DND-41 (cell line): Measurements from ENCODE around the gene DPP6.

Experiments used
- EZH2 ChIP-seq: IDR thresholded peaks from 3 replicates; pipeline ENCODE4 v1.6.1; 2012; ENCODE audit warnings: borderline replicate concordance, low read depth, mild to moderate bottlenecking, moderate library complexity, low read length, inconsistent platforms; ENCODE audit not compliant: severe bottlenecking
- TF ChIP-seq, protein P1 (sequence below): IDR thresholded peaks from 2 replicates; pipeline ENCODE4 v1.5.1; 2012; ENCODE audit warnings: borderline replicate concordance, low read length, moderate library complexity, mild to moderate bottlenecking; ENCODE audit not compliant: poor library complexity, severe bottlenecking; ENCODE audit errors: extremely low read depth

DNA sequence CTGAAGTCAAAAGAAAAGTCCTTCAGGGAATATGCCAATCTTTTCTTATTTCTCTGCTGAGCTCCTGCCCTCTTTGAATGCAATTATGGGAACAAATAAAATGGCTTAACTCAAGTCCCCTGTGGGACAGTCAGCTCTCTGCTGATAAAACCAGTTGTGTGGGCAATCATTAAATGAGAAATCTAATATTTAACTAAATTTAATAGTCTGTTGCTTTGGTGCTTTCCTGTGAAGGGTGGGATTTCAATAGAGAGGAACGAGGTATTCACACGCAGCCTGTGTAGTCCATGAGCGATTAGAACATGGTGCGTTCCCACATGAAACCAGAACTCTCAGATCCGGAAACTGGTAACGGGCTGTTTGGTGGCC, 812.3 kb downstream of the DPP6 start:
- TF ChIP-seq, protein P1, sequence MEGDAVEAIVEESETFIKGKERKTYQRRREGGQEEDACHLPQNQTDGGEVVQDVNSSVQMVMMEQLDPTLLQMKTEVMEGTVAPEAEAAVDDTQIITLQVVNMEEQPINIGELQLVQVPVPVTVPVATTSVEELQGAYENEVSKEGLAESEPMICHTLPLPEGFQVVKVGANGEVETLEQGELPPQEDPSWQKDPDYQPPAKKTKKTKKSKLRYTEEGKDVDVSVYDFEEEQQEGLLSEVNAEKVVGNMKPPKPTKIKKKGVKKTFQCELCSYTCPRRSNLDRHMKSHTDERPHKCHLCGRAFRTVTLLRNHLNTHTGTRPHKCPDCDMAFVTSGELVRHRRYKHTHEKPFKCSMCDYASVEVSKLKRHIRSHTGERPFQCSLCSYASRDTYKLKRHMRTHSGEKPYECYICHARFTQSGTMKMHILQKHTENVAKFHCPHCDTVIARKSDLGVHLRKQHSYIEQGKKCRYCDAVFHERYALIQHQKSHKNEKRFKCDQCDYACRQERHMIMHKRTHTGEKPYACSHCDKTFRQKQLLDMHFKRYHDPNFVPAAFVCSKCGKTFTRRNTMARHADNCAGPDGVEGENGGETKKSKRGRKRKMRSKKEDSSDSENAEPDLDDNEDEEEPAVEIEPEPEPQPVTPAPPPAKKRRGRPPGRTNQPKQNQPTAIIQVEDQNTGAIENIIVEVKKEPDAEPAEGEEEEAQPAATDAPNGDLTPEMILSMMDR, result no peak
- no peak for TF ChIP-seq EZH2
